DMS53 treated with DMSO at 0.1 percent for 48 hours (cell line): ENCODE measurements around the gene NT5DC2.
A peak's percentile ranks its signal among the peaks of the same experiment; 100 is the strongest.
"Not testable (repeated sequence)": the region's sequence is repeated elsewhere in the genome, so short reads cannot be mapped to it uniquely, and the experiment has no call there.

Experiments
- DNase-seq: peaks from one replicate; lab custom pipeline; 2025; ENCODE audit not compliant: unreplicated experiment; lab: John Stamatoyannopoulos, UW

NT5DC2 gene

DNA sequence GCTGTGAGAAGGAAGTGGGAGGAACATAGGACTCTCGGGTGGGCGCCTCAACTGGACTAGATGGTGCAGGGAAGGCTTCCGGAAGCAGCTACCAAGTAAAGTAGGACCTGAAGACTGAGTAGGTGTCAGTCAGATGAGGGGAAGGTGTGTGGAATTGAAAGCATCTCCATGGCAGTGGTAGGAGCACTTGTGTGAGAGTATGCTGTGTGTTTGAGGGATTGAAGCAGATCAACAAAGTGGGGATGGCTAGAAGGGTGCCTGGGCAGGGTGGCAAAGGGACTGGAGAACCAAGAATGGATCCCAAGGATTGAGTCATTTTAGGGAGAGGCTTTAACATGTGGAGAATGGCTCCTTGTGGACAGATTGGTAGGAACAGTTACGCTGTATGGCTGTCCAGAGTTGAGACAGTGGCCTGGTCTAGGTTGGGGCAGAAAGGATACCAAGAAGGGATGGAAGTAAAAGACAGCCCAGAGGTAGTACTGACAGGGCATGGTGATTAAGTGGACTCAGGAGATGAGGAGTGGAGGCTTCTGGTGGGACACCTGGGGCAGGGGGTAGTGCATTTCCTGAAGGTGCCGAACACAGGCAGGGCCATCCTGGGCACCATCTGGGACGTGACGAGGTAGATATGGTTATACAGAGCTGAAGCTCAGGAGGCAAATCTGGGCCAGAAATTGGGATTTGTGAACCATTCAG, 4.2 kb upstream of the NT5DC2 start:
- DNase-seq, result no peak

DNA sequence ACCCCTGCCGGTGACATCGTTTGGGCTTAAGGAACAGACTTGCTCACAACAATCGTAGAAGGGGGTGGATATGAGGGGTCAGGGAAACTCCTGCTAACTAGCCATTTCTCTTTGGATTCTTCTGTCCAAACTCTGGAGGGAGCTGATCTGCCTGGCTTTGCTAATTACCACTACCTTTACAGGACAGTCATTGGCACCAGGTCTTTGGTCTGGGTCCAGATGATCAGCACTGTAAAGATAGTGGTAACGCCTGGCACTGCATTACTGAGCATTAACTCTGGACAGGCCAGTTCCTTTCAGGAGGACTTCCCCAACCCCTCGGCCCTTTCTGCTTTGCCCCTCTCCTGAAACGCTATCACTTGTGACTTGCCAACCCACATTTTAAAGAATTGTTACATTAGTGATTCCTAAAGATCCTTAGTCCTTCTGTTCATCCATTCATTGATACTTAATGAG, 3.5 kb upstream of the NT5DC2 start:
- no peak for DNase-seq

GRCh38 chr3:52536369-52537164, 2.9 kb upstream of the NT5DC2 start, which contains the start of gene UQCC5:
Gene UQCC5, plus strand, starts transcription at chr3:52536605. Its CDS starts 151 bp downstream, at chr3:52536756.
- DNase-seq, result peak; percentile 78

GRCh38 chr3:52536112-52536368, 2.4 kb upstream of the NT5DC2 start:
- no peak for DNase-seq

GRCh38 chr3:52535411-52536111, 1.9 kb upstream of the NT5DC2 start:
- no peak for DNase-seq

DNA sequence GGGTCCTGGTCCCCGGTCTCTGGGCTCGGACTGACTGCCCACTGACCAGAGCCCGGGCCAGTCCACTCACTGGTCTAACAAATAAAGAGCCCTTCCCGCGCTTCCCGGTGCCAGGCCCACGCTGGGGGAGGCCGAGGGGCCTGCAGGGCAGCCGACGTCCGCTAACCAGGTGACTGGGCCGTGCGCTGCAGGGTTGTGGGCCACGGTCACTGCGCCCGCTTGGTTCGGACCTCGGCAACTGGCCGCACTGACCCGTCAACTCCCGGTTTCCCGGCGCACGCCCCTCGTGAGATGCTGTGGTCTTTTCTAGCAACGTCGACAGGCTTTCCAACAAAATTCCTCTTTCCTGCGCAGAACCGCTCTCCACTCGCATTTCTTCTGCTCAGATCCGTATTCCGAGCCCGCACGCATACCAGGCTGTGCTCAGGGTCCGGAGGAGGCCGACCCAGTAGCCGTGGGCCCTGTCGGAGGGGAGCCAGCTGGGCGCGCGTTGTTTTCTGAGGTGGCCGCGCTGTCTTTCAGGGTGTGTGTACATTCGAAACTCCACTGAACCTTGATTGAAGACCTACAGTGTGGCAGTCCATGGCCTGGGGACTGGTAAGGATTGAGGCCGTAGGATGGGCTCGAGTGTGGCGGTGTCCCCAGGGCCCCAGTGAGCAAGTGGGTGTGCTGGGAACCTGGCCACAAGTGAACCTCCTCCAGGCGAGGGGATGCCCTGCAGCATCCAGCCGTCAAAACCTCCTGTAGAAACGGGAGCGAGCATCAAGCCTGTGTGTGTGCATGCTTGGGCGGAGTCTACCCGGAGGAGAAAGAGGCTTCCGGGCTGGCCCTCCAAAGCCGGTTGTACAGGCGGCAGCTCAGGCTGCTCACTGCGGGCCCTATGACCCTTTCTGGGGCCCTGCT, 875 bp upstream of the NT5DC2 start:
- DNase-seq, result peak; percentile 26

DNA sequence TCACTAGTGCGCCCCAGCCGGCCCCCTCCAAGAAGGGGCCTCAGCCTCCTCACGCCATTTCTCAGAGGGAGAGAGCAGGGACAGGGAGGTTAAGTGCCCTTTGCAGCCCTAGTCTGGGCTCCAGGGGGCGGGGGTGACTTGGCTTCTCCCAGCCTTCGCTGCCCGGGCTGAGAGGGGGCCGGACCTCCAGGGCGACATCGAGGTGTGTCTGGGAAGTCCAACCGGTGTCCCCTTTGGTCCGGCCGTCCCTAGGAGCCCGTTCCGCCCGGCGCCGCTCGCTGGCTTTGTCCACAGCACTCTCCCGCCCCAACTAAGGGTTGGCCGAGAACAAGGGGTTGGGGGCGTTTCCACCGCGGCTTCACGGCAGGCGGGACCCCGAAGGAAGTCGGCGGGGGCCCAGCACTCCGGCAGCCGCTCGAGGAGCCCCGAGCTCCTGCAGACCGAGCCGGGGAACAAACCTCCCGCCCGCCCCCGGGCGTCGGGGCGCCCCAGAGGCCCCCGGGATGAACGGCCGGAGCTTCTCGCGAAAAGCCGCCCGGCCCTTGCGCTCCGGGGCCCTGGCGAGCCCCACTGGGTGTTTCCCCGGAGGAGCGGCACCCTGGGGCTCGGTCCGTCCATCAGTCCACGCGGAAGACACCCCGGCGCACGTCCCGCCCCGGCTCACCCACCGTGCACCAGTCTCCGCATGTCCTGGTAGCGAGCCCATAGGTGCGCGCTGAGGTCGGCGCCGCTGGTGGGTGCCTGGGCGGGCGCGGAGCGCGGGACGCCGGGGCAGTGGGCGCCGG, 627 bp downstream of the NT5DC2 start:
- no peak for DNase-seq

GRCh38 chr3:52532517-52532837, 1.2 kb downstream of the NT5DC2 start:
- DNase-seq, result no peak

- DNase-seq, result no peak
These were observed 1.7 kb downstream of the NT5DC2 start for GRCh38 chr3:52531860-52532516.

DNA sequence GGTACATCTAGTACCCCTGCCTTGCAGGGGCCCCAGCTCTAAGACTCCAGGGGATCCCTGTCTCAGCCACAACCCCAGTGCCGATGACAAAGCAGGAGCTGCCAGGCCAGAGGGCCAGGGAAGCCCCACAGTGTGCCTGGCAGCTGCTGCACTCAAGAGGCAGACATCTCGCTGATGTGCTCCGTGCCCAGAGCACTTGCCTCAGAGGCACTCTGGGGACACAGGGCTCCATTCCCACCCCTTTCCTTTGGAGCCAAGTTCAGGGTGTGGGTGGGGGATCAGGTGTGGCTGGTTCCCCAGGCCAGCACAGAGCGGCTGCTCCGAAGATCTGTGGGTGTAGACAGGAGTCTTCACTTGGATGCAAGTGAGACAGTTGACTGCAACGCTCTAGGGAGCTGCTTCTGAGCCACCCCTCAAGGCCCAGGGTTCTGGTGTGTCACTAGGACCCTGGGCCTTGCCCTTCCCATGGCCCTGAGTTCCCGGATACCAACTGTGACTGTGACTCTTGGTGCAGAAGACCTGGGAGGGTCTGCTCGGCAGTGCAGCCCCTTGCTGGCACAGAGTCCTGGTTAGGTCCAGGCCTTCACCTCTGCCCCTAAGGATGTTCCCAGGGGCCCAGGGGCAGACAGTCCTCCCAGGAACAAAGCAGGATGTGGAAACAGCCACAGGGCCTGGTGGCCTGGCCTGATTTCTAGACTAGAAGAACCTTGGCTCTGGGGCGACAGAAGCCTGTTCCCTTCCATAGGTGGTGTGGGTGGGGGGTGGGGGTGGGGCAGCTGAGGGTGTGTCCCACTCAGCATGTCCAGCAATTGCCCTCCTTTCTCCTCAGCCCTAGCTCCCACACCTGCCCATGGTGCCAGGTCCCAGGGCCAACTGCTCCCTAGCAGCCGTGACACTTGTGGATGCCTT, 2.5 kb downstream of the NT5DC2 start:
- DNase-seq, result no peak

- no peak for DNase-seq
These were observed 4.0 kb downstream of the NT5DC2 start for GRCh38 chr3:52529376-52530333.

DNA sequence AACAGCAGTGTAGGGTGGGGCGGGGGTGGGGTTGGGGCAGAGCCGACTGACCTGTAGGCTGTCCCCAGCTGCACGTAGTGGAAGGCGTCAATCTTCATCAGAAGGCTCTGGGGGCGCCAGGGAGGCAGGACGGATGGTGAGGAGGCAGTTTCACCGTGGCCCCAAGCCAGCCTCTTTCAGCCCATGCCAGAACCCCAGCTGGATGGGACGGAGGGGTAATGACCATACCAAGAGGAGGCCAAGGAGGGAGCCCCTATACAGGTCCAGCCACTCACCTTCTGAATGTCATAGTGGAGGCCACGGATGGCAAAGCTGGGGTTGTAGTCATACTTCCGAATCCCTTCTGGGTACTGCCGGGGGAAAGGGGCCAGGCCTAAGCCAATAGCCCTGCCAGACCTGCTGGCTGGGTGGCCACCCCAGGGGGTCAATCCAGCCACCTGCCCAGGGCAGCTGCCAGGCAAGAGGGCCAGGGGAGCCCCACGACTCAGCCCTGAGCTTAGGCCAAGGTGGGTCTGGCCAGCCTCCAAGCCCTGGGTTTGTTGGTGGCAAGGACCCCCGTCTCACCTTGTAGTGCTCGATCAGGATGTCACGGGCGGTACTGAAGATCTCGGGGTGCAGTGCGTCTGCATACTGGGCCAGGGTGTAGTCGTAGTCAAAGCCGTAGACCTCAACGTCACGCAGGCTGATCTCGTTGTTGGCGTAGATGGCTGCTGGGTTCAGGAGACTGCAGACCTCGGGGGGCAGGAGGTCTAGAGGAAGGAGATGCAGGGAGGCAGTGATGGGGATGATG, 4.9 kb downstream of the NT5DC2 start:
- DNase-seq, result no peak

GRCh38 chr3:52527732-52528585, 5.7 kb downstream of the NT5DC2 start:
- DNase-seq, result no peak

GRCh38 chr3:52527039-52527731, 6.5 kb downstream of the NT5DC2 start:
- no peak for DNase-seq

GRCh38 chr3:52526671-52527038, 7.0 kb downstream of the NT5DC2 start:
- not testable (repeated sequence) for DNase-seq
